Activated CD4-positive, CD25-positive, alpha-beta regulatory T cell (primary cell): Measurements from ENCODE around the gene AFAP1.

Experiments used
- DNase-seq, 4 experiments: peaks; one replicate each; lab custom pipeline; 2025; lab: John Stamatoyannopoulos, UW

AFAP1 gene

GRCh38 chr4:7737752-7738457, 201.8 kb downstream of the AFAP1 start:
- DNase-seq = no peak

DNA sequence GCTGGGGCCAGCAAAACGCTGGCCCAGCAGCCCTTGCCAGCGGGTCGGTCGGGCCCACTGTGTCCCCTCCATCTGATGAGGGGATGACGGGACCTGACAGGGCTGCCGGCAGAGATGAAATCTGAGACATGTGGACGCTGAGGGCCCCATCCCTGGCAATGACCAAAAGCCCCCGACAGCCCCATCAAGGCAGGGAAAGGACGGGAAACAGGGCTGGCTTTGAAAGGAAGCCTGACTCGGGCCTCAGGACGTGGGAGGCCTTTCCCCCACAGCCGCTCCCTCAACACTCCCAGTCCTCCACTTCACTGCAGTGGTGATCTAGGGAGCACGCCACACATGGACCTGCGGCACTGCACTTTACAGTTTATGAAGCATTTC, 202.4 kb downstream of the AFAP1 start:
- DNase-seq = no peak

DNA sequence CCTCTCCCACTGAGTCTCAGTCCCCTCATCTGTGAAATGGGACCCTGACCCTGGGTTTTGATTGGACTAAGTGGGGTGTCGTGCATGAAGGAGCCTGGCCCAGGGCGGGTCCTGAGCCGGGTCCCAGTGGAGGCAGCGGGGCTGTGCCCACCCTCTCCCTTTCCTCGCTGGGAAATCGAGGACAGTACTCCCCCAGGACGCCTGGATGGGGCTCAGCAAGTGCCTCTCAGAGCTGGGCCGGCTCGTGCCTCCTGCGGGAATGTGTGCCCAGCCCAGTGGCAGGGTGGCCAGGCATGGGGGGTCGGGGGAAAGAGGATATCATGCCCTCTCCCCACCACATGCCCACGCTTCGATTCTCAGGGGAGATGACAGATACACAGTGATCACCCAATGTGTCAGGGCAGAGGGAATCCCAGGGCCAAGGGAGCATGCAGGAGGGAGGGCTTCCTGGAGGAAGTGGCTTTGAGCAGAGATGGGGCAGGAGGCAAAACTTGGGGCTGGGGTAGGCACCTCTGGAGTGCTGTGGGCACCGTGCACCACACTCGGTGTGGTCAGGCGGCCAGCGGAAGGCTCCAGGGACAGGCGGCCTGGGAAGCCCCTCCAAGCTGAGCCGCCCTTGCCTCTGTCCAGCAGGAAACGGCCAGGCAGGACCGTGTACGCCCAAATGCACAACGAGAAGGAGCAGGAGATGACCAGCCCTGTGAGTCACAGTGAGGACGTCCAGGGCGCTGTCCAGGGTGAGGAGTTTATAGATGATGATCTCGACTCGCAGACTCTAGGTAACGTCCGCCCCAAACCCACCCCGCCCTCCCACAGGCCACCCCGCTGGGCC, 203.0 kb downstream of the AFAP1 start:
- no peak for DNase-seq

DNA sequence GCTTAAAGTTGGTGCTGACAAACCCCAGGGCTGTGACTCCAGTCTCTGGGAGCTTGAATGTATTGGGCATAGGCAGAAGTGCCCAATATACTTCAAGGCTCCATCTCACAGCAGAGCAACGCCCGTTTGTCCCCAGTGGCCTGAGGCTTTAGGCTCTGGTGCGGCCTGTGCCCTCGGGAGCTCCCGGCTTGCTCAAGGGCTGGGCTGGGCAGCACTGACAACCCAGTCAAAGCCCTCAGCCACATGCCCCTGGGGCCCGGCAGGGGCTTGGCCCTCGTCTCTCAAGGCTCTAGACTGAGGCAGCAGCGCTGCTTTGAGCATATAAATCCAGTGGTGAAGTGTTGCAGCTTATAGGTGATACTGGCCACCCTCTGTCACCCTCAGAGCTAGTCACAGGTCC, 203.7 kb downstream of the AFAP1 start:
- no peak for DNase-seq

DNA sequence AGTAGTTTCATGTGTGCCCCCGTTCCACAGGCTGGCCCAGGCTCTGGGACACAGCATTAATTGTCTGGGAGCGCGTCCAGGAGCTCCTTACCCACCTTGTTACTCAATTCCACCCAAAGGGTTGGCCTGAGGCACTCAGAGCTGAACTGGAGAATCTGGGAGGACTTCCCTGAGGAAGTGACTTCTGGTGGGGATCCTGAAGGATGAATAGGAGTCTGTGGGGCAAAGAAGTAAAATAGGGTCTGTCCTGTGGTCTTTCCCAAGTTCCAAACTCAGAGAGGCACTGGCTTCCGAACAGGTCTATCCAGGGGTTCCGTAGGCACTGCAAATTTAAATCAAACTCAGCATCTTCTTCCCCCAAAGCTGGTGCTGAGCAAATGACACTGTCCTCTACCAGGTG, 204.3 kb downstream of the AFAP1 start:
- DNase-seq = no peak

GRCh38 chr4:7734651-7735260, 204.9 kb downstream of the AFAP1 start:
- DNase-seq = no peak

DNA sequence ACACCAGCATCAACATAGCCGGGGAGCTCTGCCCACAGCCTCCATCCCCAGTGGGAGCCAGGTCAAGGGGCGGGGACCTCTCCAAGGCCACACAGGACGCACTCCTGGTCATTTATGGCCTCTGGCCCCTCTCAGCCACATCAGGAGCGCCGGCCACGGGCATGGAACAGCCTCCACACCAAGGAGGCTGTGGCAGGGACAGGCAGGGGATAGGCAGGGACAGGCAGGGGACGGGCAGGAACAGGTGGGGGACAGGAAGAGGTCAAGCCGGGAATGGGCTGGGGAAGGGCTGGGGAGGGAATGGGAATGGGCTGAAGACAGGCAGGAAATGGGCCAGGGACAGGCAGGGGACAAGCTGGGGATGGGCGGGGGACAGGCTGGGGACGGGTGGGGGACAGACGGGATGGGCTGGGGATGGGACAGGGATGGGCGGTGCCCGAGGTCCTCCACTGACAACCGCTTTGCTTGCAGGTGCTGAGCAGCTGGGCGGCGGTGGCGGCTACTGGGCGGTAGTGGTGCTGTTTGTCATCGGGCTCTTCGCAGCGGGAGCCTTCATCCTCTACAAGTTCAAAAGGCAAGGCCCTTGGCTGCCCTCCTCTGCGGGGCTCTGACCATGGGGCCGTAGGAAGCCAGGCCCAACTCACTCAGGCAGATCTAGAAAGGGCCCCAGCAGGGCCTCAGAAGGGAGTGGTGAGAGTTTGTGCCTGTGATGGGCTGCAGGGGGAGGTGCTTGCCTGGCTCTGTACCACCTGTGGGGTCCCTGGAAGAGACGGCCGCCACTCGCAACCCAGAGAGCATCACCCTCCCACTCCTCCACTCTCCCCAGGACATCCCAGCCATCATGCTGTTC, 205.6 kb downstream of the AFAP1 start:
- DNase-seq = no peak

GRCh38 chr4:7733201-7733600, 206.5 kb downstream of the AFAP1 start:
- DNase-seq = no peak

DNA sequence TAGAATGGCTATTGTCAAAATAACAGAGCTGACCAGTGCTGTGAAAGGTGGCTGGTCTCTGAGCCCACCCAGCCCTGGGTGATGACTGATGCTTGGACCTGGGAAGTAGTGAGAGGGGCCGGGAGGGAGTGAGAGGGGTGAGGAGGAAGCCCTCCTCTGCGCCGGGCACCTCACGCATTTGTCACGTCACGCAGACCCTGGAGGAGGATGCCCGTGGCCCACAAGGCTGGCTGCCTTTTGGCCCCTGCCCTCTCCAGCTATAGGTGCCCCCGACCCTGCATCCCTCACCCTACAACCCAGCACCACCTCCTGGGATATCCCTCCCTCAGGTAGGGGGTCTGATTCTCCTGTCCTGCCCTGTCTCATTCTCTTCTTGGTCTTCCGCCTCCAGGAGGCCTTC, 207.4 kb downstream of the AFAP1 start:
- no peak for DNase-seq

DNA sequence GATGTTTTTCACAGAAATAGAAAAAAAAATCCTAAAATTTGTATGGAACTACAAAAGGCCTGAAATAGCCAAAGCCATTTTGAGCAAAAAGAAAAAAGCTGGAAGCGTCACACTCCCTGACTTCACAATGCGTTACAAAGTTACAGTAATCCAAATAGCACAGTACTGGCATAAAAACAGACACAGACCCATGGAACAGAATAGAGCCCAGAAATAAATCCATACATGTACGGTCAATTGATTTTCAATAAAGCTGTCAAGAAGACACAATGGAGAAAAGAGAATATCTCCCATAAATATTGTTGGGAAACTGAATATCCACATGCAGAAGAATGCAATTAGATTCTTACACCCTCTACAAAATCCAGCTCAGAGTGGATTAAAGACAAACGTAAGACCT, 208.2 kb downstream of the AFAP1 start:
- no peak for DNase-seq

GRCh38 chr4:7727749-7728148, 211.9 kb downstream of the AFAP1 start:
- DNase-seq = no peak

DNA sequence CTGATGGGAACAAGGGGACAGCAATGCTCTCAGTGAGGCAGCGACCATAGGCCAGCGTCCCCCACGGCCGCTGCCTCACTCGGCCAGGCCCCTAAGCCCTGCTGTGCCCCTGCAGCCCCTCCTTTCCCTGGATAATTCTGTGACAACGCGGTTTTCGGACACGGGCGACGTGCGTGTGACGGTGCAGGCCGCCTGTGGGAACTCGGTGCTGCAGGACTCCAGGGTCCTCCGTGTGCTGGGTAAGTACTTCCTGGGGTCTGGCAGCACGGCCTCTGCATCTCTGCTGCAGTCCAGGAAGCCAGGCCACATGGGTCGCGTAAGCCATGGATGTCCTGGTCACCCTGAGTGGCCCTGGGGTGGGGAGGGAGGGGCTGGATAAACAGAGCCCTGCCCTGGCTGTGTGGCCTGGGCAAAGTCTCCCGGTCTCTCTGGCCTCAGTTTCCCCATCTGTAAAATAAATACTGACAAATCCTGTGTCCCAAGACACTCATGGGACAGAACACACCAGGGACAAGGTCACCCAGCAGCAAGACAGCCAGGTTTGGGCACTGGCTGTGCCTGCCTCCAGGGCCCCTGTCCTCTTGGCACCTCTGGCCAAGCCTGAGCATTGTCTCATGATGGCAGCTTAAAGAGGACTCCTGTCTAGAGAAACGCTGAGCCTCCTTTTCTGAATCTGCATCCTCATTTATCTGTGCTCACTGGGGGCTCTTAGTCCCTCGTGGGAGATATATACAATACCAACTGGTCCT, 212.8 kb downstream of the AFAP1 start:
- DNase-seq = no peak

- no peak for DNase-seq
Measured at GRCh38 chr4:7725951-7726350, 213.7 kb downstream of the AFAP1 start.

- DNase-seq = no peak
Measured at GRCh38 chr4:7723625-7724024, 216.0 kb downstream of the AFAP1 start.

GRCh38 chr4:7722766-7723387, 216.8 kb downstream of the AFAP1 start:
- no peak for DNase-seq

DNA sequence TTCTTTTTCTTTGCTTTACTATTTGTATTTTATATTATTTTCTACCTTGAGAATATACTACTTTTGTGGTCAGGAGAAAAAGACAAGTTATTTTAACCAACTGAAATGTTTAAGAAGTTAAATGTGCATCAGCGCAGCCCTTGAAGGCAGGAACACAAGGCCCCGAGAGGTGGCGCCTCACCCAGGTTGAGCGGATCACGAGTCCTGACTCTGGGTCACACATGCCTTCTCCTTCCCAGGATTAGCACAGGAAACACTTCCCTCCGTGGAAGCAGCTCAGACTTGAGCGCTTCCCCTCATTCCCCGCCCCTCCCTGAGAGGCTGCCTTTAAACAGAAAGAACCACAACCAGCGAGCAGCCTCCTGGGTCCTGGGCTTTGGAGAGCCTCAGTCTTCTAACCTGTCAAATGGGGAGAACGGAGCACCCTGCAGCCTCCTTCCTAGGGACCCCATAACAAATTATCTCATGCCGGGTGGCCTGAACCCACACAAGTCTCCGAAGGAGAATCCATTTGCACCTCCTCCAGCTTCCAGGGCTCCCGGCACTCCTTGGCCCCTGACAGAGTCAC, 217.6 kb downstream of the AFAP1 start:
- no peak for DNase-seq

DNA sequence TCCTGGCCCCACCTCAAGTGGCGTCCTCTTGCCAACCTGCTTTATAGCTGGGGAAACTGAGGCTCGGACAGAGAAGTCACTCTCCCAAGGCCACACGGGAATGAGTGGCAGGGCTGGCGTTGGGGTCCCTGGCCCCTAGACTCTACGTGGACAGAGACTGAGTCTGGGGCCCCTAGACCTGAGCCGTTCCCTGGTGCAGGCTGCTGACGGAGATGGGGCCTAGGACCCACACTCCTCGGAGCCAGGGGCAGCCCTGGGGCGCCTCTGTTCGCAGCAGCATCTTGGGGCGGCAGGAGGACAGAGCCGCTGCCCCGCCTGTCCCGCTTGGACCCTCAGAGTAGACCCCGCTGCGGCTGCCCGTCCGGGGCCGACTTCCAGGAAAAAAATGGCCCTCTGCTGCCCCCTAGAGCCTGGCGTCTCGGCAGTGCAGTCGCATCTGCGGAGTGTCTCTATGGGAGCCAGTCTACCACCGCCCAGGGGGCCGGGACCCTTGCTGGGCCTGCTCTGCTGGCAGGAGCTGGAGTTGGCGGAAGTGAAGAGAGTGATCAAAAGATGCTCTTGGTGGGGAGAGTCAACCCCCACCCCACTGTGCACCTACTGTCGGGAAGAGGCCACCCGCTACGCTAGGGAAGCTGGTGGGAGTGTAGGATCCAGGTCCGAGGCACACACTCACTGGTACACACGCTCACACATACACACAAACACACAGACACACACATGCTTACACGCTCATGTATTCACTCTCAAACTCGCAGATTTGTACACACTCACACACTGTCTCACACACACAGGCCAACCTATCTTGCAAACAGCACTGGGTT, 220.1 kb downstream of the AFAP1 start:
- peak in 2 of 4 experiments; percentile 33 to 35 for DNase-seq

GRCh38 chr4:7717946-7718490, 221.6 kb downstream of the AFAP1 start:
- no peak for DNase-seq

DNA sequence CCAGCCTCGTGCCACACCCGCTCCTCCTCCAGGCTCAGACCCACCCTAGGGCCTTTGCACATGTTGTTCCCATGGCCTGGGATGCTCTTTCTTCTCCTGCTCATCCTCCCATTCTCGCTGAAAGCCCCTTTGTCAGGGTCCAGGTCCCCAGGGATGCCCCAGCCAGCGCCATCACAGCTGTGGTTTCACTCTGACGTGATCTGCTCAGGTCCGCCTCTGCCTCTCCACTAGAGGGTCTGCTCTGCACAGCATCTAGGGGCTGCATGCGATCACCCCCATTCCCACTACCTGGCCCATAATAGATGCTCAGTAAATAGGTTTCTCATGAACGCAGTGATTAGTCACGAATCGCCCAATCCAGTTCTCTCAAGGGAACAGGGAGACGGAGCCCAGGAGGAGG, 222.5 kb downstream of the AFAP1 start:
- no peak for DNase-seq
